ENCODE data around the gene RUNX1. TPM values are rescaled to one million over a fixed set of nuclear protein-coding genes. Genes with fewer than 3 reads are reported as not detected.

RUNX1 gene
- total and polyA plus RNA-seq, 2 donors (not counting 1 experiment from before 2014, with no cell fraction given): 26.3 to 73.0 TPM

- no peaks in the 10 kb centered on the region for H3K4me1 ChIP-seq (ENCODE audit: control insufficient read depth in 2 of 2, insufficient read depth in 2 of 2, low read length in 2 of 2)
- 96% methylated on average over 3 of the region's 4 CpGs for WGBS (ENCODE audit: insufficient coverage)
- peaks cover 20% of the 10 kb centered on the region for H3K4me1 Mint-ChIP-seq
- H2AFZ ChIP-seq (ENCODE audit: insufficient read depth, low read depth, low read length, poor library complexity, severe bottlenecking): no peak overlapping the region
- H3K27ac Mint-ChIP-seq: no peak overlapping the region
- H3K4me3 Mint-ChIP-seq: no peak overlapping the region
- H4K20me1 ChIP-seq (ENCODE audit: control insufficient read depth, insufficient read depth, low read length, poor library complexity, severe bottlenecking): peaks cover 71% of the 10 kb centered on the region
- TF ChIP-seq CTCF (IDR thresholded peaks at IDR 0.05) (no peak), EZH2 (IDR thresholded peaks at IDR 0.05; ENCODE audit: borderline replicate concordance, insufficient read depth, low read depth, low read length, poor library complexity, severe bottlenecking) (no peak)
- H3K27me3 Mint-ChIP-seq: no peaks in the 10 kb centered on the region
- ChIA-PET POLR2A (no interaction called here), CTCF (no interaction called here)
- H3K27ac ChIP-seq (ENCODE audit: low read length in 2 of 2): no peak overlapping the region
- no peaks in the 10 kb centered on the region for H3K9me3 Mint-ChIP-seq (ENCODE audit: insufficient read depth)
- H3K79me2 ChIP-seq (ENCODE audit: control insufficient read depth, insufficient read depth, low read length): peaks cover 77% of the 10 kb centered on the region
- no peak for DNase-seq
- H3K4me3 ChIP-seq (ENCODE audit: control extremely low read depth in 1 of 5, extremely low read depth in 1 of 5, insufficient read depth in 1 of 5, low read depth in 2 of 5, low read length in 4 of 5): no peak overlapping the region
- H3K9ac ChIP-seq (ENCODE audit: low read length): no peak overlapping the region
- H3K4me2 ChIP-seq (replicated peaks; ENCODE audit: low read depth, low read length, poor library complexity, severe bottlenecking): no peak overlapping the region
- ATAC-seq (ENCODE audit: low read depth): no peak
- no peaks in the 10 kb centered on the region for H3K27me3 ChIP-seq (replicated peaks in 1 of 4; ENCODE audit: control extremely low read depth in 1 of 4, control insufficient read depth in 3 of 4, insufficient read depth in 4 of 4, low read length in 3 of 4)
- intact Hi-C loops (cut with micrococcal nuclease): no loop called here
- peaks cover under 1 to 18% of the 10 kb centered on the region in 2 experiments for H3K36me3 ChIP-seq (replicated peaks in 1 of 2; ENCODE audit: control extremely low read depth in 1 of 2, control insufficient read depth in 1 of 2, extremely low read depth in 1 of 2, insufficient read depth in 2 of 2, low read length in 1 of 2)
- peaks cover 0 to 7% (median 0%) of the 10 kb centered on the region in 3 donors for H3K9me3 ChIP-seq (ENCODE audit: control extremely low read depth in 1 of 3, control insufficient read depth in 2 of 3, insufficient read depth in 1 of 3, low read length in 2 of 3)
Observed at GRCh38 chr21:34958040-34958439, 91.1 kb downstream of the RUNX1 start.

- Histone ChIP-seq H3K36me3 (replicated peaks in 1 of 2; ENCODE audit: control extremely low read depth in 1 of 2, control insufficient read depth in 1 of 2, extremely low read depth in 1 of 2, insufficient read depth in 2 of 2, low read length in 1 of 2) (peaks cover 0 to 15% of the 10 kb centered on the region in 2 experiments), H2AFZ (ENCODE audit: insufficient read depth, low read depth, low read length, poor library complexity, severe bottlenecking) (no peak overlapping the region), H3K9ac (ENCODE audit: low read length) (no peak overlapping the region), H3K9me3 (ENCODE audit: control extremely low read depth in 1 of 3, control insufficient read depth in 2 of 3, insufficient read depth in 1 of 3, low read length in 2 of 3) (peaks cover 0 to 7% (median 0%) of the 10 kb centered on the region in 3 donors), H3K27me3 (replicated peaks in 1 of 4; ENCODE audit: control extremely low read depth in 1 of 4, control insufficient read depth in 3 of 4, insufficient read depth in 4 of 4, low read length in 3 of 4) (no peaks in the 10 kb centered on the region), H3K27ac (ENCODE audit: low read length in 2 of 2) (no peak overlapping the region), H3K4me2 (replicated peaks; ENCODE audit: low read depth, low read length, poor library complexity, severe bottlenecking) (no peak overlapping the region), H3K79me2 (ENCODE audit: control insufficient read depth, insufficient read depth, low read length) (peaks cover 77% of the 10 kb centered on the region), H4K20me1 (ENCODE audit: control insufficient read depth, insufficient read depth, low read length, poor library complexity, severe bottlenecking) (peaks cover 63% of the 10 kb centered on the region), H3K4me3 (ENCODE audit: control extremely low read depth in 1 of 5, extremely low read depth in 1 of 5, insufficient read depth in 1 of 5, low read depth in 2 of 5, low read length in 4 of 5) (no peak overlapping the region), H3K4me1 (ENCODE audit: control insufficient read depth in 2 of 2, insufficient read depth in 2 of 2, low read length in 2 of 2) (no peaks in the 10 kb centered on the region)
- Mint-ChIP-seq H3K4me1 (peaks cover 21% of the 10 kb centered on the region), H3K27ac (no peak overlapping the region), H3K9me3 (ENCODE audit: insufficient read depth) (no peaks in the 10 kb centered on the region), H3K4me3 (no peak overlapping the region), H3K27me3 (no peaks in the 10 kb centered on the region)
- DNase-seq: no peak
- WGBS (ENCODE audit: insufficient coverage): 91% methylated on average over 5 of the region's 11 CpGs
- ATAC-seq (ENCODE audit: low read depth): no peak
- ChIA-PET CTCF (interaction anchor here (0.8 to 0.9 kb wide), 2 partner anchors 45 to 94 kb away, joined by 3 to 4 read pairs; no protein-coding TSS in a partner anchor), POLR2A (no interaction called here)
- TF ChIP-seq CTCF (IDR thresholded peaks at IDR 0.05): no peak
- no peak for TF ChIP-seq EZH2 (IDR thresholded peaks at IDR 0.05; ENCODE audit: borderline replicate concordance, insufficient read depth, low read depth, low read length, poor library complexity, severe bottlenecking)
- intact Hi-C loops (cut with micrococcal nuclease): no loop called here
Observed at GRCh38 chr21:34956416-34957316, 92.4 kb downstream of the RUNX1 start.

Measured in B cell (primary cell).